HCT116 (cell line): ENCODE measurements around the gene PODNL1. TPM values are rescaled to one million over a fixed set of nuclear protein-coding genes. Genes with fewer than 3 reads are reported as not detected.

Experiments used
- ATAC-seq: fragments of 200-7000 bp; cut with Tn5 transposase; 2 replicates; pipeline ENCODE4 v1.9.1; 2020; ENCODE audit warnings: mild to moderate bottlenecking, moderate library complexity
- BruUV-seq: library from RNA; stranded (reverse); fragments of 400-500 nt; replicated peaks from 2 replicates; lab custom pipeline; 2021; lab: Mats Ljungman, UMichigan
- CTCF ChIA-PET: fragments of 300-600 bp; sonication (Branson Sonifier 250); formaldehyde crosslinking; loops from one replicate; lab custom pipeline; 2021; ENCODE audit warnings: antibody characterized with exemption; lab: Charles Lee
- POLR2A ChIA-PET: fragments of 300-600, 350-600 bp; sonication (Branson Sonifier 250); formaldehyde crosslinking; loops from one replicate; lab custom pipeline; 2021; ENCODE audit warnings: antibody characterized with exemption; lab: Charles Lee
- RAD21 ChIA-PET, 2 experiments: fragments of 300-600 bp; sonication (Branson Sonifier 250); formaldehyde crosslinking; loops; one replicate each; lab custom pipeline; 2023; ENCODE audit warnings: low total read pairs in 2 of 2; ENCODE audit not compliant: uncharacterized antibody in 2 of 2, unreplicated experiment in 2 of 2, low non-redundant PET in 1 of 2; lab: Charles Lee
- DNase-seq: peaks from one replicate; pipeline ENCODE4 v3.0.0-alpha.2; 2010; ENCODE audit warnings: low read depth, low spot score
- H2AFZ ChIP-seq: fragments of 200-600 bp; shearing (Covaris generic), sonication (generic); 2 replicates; pipeline ENCODE4 v1.6.1; 2017; ENCODE audit warnings: low read depth, mixed run types, mixed read lengths, antibody characterized with exemption, low read length; ENCODE audit not compliant: poor library complexity, severe bottlenecking
- H3K27ac ChIP-seq: 2 replicates; pipeline ENCODE4 v1.5.1; 2012; ENCODE audit warnings: low read depth, low read length
- H3K27me3 ChIP-seq: fragments of 200-600 bp; sonication (generic); 2 replicates; pipeline ENCODE4 v1.6.1; 2016; ENCODE audit warnings: mixed run types, low read length, mixed read lengths; ENCODE audit not compliant: insufficient read depth
- H3K36me3 ChIP-seq, 2 experiments: fragments of 200-500 bp in 1 of 2; fragments of 200-600 bp in 1 of 2; sonication (Bioruptor generic) in 1 of 2; sonication (generic) in 1 of 2; 2 replicates each; pipeline versions ENCODE4 v1.5.1 to v1.6.1; 2014 to 2016; ENCODE audit warnings: low read length in 2 of 2, inconsistent platforms in 1 of 2, mixed read lengths in 1 of 2, mixed run types in 1 of 2; ENCODE audit not compliant: insufficient read depth in 2 of 2, control insufficient read depth in 1 of 2
- H3K4me1 ChIP-seq, 2 experiments: fragments of 200-600 bp in 1 of 2; sonication (generic) in 1 of 2; 2 replicates each; pipeline versions ENCODE4 v1.5.1 to v1.6.1; 2012 to 2017; ENCODE audit warnings: low read length in 2 of 2, inconsistent platforms in 1 of 2, mild to moderate bottlenecking in 1 of 2, mixed read lengths in 1 of 2, mixed run types in 1 of 2, moderate library complexity in 1 of 2; ENCODE audit not compliant: insufficient read depth in 2 of 2, control insufficient read depth in 1 of 2
- H3K4me2 ChIP-seq: fragments of 200-600 bp; sonication (generic); 2 replicates; pipeline ENCODE4 v1.6.1; 2017; ENCODE audit warnings: mixed run types, low read length, mixed read lengths
- H3K4me3 ChIP-seq, 2 experiments: fragments of 200-600 bp in 1 of 2; sonication (generic) in 1 of 2; replicated peaks in 1 of 2; 2 replicates each; pipeline ENCODE4 v1.5.1; 2011 to 2016; ENCODE audit warnings: low read length in 2 of 2, control low read depth in 1 of 2, low read depth in 1 of 2, mild to moderate bottlenecking in 1 of 2, mixed read lengths in 1 of 2, mixed run types in 1 of 2
- H3K79me2 ChIP-seq: fragments of 200-600 bp; sonication (generic); 2 replicates; pipeline ENCODE4 v1.6.1; 2017; ENCODE audit warnings: mild to moderate bottlenecking, mixed run types, low read length, moderate library complexity, mixed read lengths; ENCODE audit not compliant: insufficient read depth
- H3K9ac ChIP-seq: fragments of 200-600 bp; sonication (generic); 2 replicates; pipeline ENCODE4 v1.6.1; 2016; ENCODE audit warnings: low read length, mixed read lengths
- H3K9me2 ChIP-seq: fragments of 200-600 bp; sonication (generic), shearing (Covaris generic); 2 replicates; pipeline ENCODE4 v1.6.1; 2017; ENCODE audit warnings: mixed run types, mild to moderate bottlenecking, moderate library complexity; ENCODE audit not compliant: insufficient read depth
- H3K9me3 ChIP-seq, 2 experiments: fragments of 200-500 bp in 1 of 2; fragments of 200-600 bp in 1 of 2; sonication (Bioruptor generic) in 1 of 2; sonication (generic) in 1 of 2; 2 replicates each; pipeline ENCODE4 v1.6.1; 2014 to 2017; ENCODE audit warnings: low read length in 2 of 2, mixed read lengths in 2 of 2, inconsistent platforms in 1 of 2, low read depth in 1 of 2, mild to moderate bottlenecking in 1 of 2, mixed run types in 1 of 2, moderate library complexity in 1 of 2; ENCODE audit not compliant: control insufficient read depth in 1 of 2, insufficient read depth in 1 of 2
- H4K20me1 ChIP-seq: fragments of 200-600 bp; sonication (generic), shearing (Covaris generic); 2 replicates; pipeline ENCODE4 v1.6.1; 2017; ENCODE audit warnings: mixed run types, mild to moderate bottlenecking, moderate library complexity; ENCODE audit not compliant: insufficient read depth
- SRF ChIP-seq: IDR thresholded peaks from 2 replicates; pipeline ENCODE4 v1.6.1; 2012; ENCODE audit warnings: low read depth
- intact Hi-C: fragments of 100-400 bp; cut with micrococcal nuclease; formaldehyde crosslinking; loops from 2 replicates; pipeline ENCODE4 v1.10.0; 2022
- total RNA-seq: library from RNA; stranded (reverse); gene quantifications from one replicate; pipeline ENCODE4 v1.2.1, GENCODE V29; 2021; ENCODE audit not compliant: unreplicated experiment
- TF ChIP-seq, protein P1 (sequence below): IDR thresholded peaks from 2 replicates; pipeline ENCODE4 v1.6.1; 2012
- TF ChIP-seq, protein P2 (sequence below): IDR thresholded peaks from 2 replicates; pipeline ENCODE4 v1.6.1; 2012; ENCODE audit warnings: low read depth

The PODNL1 gene
- total RNA-seq, 1 experiment from 2014 or later: 0.71 TPM

DNA sequence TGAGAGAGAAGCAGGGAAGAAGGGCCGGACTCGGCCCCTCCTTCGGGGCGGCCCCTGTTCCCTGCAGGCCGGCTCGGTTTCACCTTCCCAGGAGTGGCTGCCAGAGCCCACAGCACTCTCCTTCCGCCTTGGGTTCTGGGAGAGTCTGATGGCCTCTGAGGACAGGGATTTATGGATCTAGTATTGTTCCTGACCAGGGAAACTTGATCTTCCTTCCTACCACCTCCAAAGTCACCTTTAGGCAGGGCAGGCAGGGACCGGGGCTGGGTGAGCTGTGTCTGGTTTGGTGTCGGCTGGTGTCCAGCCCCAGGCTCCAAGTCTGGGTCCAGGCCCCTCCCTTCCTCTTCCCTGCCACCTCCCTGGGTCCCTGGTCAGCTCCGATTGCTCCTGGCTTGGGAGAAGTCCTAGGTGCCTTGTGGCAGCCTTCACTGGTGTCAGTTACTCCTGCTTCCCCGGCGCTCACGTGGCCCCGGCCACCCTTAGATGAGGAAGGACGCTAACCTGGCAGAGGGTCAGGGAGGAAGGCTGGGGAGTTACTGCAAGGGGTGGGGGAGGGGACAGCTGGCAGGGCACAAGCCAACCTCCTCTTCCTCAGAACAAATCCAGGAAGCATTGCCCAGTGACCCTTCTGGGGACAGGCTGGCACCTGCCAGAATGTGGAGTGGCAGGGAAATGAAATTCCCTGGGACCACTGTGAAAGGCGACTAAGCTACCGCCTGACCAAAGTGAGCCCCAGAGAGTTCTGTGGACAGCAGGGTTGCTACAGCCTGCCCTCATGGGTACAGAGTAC lies 49.1 kb upstream of the PODNL1 start:
- DNase-seq: no peak
- Histone ChIP-seq H3K9me2 (no peaks in the 10 kb centered on the region), H3K27ac (no peak overlapping the region; the same call in 1 of the 2 replicates), H3K9ac (no peak overlapping the region), H3K36me3 (peaks cover 1 to 4% of the 10 kb centered on the region in 2 experiments; a peak in 1 of 4 replicates), H3K27me3 (no peaks in the 10 kb centered on the region), H3K4me2 (no peak overlapping the region), H3K79me2 (no peaks in the 10 kb centered on the region), H3K9me3 (no peaks in the 10 kb centered on the region), H3K4me3 (no peak overlapping the region), H2AFZ (no peak overlapping the region), H4K20me1 (no peaks in the 10 kb centered on the region), H3K4me1 (peaks cover 8 to 12% of the 10 kb centered on the region in 2 experiments; a peak in 3 of 4 replicates)
- ChIA-PET RAD21 (interaction anchor here in 1 of 2 experiments (0.7 kb wide), 1 partner anchor 34 kb away, joined by 3 read pairs; no protein-coding TSS in a partner anchor), POLR2A (no interaction called here), CTCF (no interaction called here)
- TF ChIP-seq SRF: no peak
- TF ChIP-seq, protein P1, sequence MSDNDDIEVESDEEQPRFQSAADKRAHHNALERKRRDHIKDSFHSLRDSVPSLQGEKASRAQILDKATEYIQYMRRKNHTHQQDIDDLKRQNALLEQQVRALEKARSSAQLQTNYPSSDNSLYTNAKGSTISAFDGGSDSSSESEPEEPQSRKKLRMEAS: no peak
- TF ChIP-seq, protein P2, sequence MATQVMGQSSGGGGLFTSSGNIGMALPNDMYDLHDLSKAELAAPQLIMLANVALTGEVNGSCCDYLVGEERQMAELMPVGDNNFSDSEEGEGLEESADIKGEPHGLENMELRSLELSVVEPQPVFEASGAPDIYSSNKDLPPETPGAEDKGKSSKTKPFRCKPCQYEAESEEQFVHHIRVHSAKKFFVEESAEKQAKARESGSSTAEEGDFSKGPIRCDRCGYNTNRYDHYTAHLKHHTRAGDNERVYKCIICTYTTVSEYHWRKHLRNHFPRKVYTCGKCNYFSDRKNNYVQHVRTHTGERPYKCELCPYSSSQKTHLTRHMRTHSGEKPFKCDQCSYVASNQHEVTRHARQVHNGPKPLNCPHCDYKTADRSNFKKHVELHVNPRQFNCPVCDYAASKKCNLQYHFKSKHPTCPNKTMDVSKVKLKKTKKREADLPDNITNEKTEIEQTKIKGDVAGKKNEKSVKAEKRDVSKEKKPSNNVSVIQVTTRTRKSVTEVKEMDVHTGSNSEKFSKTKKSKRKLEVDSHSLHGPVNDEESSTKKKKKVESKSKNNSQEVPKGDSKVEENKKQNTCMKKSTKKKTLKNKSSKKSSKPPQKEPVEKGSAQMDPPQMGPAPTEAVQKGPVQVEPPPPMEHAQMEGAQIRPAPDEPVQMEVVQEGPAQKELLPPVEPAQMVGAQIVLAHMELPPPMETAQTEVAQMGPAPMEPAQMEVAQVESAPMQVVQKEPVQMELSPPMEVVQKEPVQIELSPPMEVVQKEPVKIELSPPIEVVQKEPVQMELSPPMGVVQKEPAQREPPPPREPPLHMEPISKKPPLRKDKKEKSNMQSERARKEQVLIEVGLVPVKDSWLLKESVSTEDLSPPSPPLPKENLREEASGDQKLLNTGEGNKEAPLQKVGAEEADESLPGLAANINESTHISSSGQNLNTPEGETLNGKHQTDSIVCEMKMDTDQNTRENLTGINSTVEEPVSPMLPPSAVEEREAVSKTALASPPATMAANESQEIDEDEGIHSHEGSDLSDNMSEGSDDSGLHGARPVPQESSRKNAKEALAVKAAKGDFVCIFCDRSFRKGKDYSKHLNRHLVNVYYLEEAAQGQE: no peak
- BruUV-seq: no TSS peak
- ATAC-seq: no peak
- intact Hi-C loops: no loop called here
